GM12878 (cell line): Measurements from ENCODE around the gene ZBTB18.

Source experiments
- BRCA1 ChIP-seq: IDR thresholded peaks from 2 replicates; pipeline ENCODE4 v1.6.1; 2011; ENCODE audit warnings: low read depth, low read length, improper control_type of control experiment
- CEBPB ChIP-seq, 2 experiments: fragments of 150-350 bp in 1 of 2; IDR thresholded peaks; 2 replicates each; pipeline ENCODE4 v1.6.1; 2012 to 2014; ENCODE audit warnings: low read depth in 2 of 2, low read length in 2 of 2, borderline replicate concordance in 1 of 2, inconsistent platforms in 1 of 2
- CTCF ChIP-seq, 3 experiments: IDR thresholded peaks in 2 of 3; conservative IDR thresholded peaks in 1 of 3; 2 replicates each; pipeline ENCODE4 v1.5.1; 2011; ENCODE audit warnings: low read depth in 3 of 3, low read length in 3 of 3, mild to moderate bottlenecking in 3 of 3, control low read depth in 2 of 3, moderate library complexity in 2 of 3, inconsistent platforms in 1 of 3, mixed read lengths in 1 of 3; ENCODE audit not compliant: control insufficient read depth in 2 of 3, insufficient read depth in 1 of 3; ENCODE audit errors: extremely low read depth in 1 of 3
- EP300 ChIP-seq, 2 experiments: fragments of 150-350 bp in 1 of 2; IDR thresholded peaks; 2 replicates each; pipeline ENCODE4 v1.6.1; 2011 to 2012; ENCODE audit warnings: low read depth in 2 of 2, low read length in 2 of 2, borderline replicate concordance in 1 of 2, improper control_type of control experiment in 1 of 2, inconsistent platforms in 1 of 2; ENCODE audit not compliant: control insufficient read depth in 1 of 2
- FOXK2 ChIP-seq: fragments of 450-650 bp; IDR thresholded peaks from 2 replicates; pipeline ENCODE4 v1.6.1; 2017; ENCODE audit warnings: mild to moderate bottlenecking, moderate library complexity
- MXI1 ChIP-seq: fragments of 150-350 bp; IDR thresholded peaks from 2 replicates; pipeline ENCODE4 v1.6.1; 2011; ENCODE audit warnings: low read depth, mild to moderate bottlenecking, inconsistent platforms, low read length, improper control_type of control experiment
- NFYB ChIP-seq: IDR thresholded peaks from 2 replicates; pipeline ENCODE4 v1.6.1; 2011; ENCODE audit warnings: low read depth, mild to moderate bottlenecking, low read length, improper control_type of control experiment, moderate library complexity; ENCODE audit not compliant: insufficient read depth
- POLR2A ChIP-seq: IDR thresholded peaks from 2 replicates; pipeline ENCODE4 v1.6.1; 2011; ENCODE audit warnings: low read depth, mild to moderate bottlenecking, low read length
- RCOR1 ChIP-seq: conservative IDR thresholded peaks from 2 replicates; pipeline ENCODE4 v1.6.1; 2012; ENCODE audit warnings: low read depth, low read length, improper control_type of control experiment
- SP1 ChIP-seq: IDR thresholded peaks from one replicate; pipeline ENCODE4 v1.6.1; 2011; ENCODE audit warnings: low read depth, low read length
- TBL1XR1 ChIP-seq: IDR thresholded peaks from 2 replicates; pipeline ENCODE4 v1.6.1; 2012; ENCODE audit warnings: low read depth, low read length, improper control_type of control experiment

- no peak for TF ChIP-seq BRCA1
- TF ChIP-seq CEBPB (IDR thresholded peaks at IDR 0.05; ENCODE audit: borderline replicate concordance in 1 of 2, low read depth in 2 of 2, low read length in 2 of 2) = no peak
- TF ChIP-seq SP1 = no peak
- TF ChIP-seq FOXK2 = no peak
- TF ChIP-seq CTCF (IDR thresholded peaks at IDR 0.05 in 2 of 3, conservative IDR thresholded peaks at IDR 0.05 in 1 of 3; ENCODE audit: control insufficient read depth in 2 of 3, extremely low read depth in 1 of 3, insufficient read depth in 1 of 3, low read depth in 3 of 3, low read length in 3 of 3) = no peak
- no peak for TF ChIP-seq RCOR1
- TF ChIP-seq POLR2A = no peak
- TF ChIP-seq EP300 (IDR thresholded peaks at IDR 0.05; ENCODE audit: borderline replicate concordance in 1 of 2, control insufficient read depth in 1 of 2, low read depth in 2 of 2, low read length in 2 of 2) = no peak
- no peak for TF ChIP-seq TBL1XR1
- TF ChIP-seq MXI1 = no peak
- TF ChIP-seq NFYB = no peak
These were observed 16.8 kb downstream of the ZBTB18 start for GRCh38 chr1:244067893-244068292.
